ENCODE measurements around the gene MYRF.
A peak's percentile ranks its signal among the peaks of the same experiment; 100 is the strongest.

The MYRF gene

DNA sequence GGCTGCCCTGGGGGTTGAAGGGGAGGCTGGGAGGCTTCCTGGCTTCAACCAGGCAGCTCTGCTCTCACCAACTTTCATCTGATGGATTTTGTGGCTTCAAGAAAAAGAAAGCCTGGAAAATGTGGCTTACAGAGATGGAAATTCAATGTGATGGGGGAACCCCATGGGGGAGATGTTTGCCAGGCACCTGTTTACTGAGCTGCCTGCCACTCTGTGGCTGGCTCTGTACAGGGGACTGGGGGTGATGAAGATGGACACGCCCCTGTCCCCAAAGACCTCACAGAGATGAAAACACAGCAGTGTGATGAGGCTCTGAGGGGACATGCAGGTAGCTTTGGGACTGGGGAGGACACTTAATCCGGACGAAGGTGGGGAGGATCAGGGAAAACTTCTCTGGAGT is 29.9 kb downstream of the MYRF start:
- H3K27ac ChIP-seq: no peak overlapping the region
- no peak for TF ChIP-seq ZFX (IDR thresholded peaks at IDR 0.05)
- TF ChIP-seq, protein P1, sequence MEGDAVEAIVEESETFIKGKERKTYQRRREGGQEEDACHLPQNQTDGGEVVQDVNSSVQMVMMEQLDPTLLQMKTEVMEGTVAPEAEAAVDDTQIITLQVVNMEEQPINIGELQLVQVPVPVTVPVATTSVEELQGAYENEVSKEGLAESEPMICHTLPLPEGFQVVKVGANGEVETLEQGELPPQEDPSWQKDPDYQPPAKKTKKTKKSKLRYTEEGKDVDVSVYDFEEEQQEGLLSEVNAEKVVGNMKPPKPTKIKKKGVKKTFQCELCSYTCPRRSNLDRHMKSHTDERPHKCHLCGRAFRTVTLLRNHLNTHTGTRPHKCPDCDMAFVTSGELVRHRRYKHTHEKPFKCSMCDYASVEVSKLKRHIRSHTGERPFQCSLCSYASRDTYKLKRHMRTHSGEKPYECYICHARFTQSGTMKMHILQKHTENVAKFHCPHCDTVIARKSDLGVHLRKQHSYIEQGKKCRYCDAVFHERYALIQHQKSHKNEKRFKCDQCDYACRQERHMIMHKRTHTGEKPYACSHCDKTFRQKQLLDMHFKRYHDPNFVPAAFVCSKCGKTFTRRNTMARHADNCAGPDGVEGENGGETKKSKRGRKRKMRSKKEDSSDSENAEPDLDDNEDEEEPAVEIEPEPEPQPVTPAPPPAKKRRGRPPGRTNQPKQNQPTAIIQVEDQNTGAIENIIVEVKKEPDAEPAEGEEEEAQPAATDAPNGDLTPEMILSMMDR (conservative IDR thresholded peaks at IDR 0.05): no peak

DNA sequence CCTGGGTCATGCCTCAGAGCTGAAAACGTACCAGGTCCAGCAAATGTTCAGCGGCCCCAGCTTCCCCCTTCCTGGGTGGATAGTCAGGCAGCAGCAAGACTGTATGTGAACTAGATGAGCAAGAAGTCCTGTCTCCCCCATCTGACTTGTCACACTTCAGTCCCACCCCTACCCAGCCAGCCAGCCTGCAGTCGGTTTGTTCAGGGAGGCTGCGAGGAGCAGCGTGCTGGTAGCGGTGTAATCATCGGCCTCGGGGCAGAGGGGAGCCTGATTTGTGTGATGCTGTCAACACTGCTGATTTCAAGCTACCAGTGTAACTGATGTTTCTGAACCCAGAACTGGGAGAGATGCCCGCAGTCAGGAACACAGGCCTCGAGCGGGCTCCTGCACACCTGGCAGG is 30.4 kb downstream of the MYRF start:
- TF ChIP-seq ZFX (IDR thresholded peaks at IDR 0.05): no peak
- TF ChIP-seq, protein P1 (conservative IDR thresholded peaks at IDR 0.05): no peak
- H3K27ac ChIP-seq: no peak overlapping the region

DNA sequence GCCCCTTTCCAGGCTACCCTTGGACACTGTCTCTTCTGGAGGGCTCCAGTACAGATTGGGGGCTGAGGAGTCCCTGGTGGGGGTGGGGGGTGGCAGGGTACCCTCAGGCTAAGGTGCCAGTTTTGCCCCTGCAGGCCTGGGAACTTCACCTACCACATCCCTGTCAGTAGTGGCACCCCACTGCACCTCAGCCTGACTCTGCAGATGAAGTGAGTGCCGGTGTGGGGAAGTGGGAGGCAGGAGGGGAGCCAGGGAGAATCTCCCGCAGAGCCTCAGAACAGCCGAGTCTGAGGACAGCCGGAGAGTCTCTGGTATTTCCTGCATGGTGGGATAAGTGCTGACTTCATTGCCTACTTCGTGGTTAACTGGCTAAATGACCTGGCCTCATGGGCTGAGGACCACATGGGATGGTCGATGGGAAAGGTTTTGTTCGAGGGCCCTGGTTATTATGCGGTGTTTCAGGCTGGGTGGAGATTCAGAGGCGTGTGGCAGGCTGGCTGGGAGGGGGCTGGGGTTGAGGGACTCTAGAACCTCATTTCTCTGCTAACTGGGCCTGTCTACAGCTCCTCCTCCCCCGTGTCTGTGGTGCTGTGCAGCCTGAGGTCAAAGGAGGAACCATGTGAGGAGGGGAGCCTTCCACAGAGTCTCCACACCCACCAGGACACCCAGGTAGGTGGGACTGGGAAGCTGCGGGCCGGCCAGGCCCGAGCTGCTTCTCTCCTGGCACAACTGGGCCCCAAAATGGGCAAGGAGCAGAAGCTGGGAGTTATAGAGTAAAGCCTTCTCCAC is 31.5 kb downstream of the MYRF start:
- no peak overlapping the region for H3K27ac ChIP-seq
- no peak for TF ChIP-seq ZFX (IDR thresholded peaks at IDR 0.05)
- TF ChIP-seq, protein P1 (conservative IDR thresholded peaks at IDR 0.05): no peak

DNA sequence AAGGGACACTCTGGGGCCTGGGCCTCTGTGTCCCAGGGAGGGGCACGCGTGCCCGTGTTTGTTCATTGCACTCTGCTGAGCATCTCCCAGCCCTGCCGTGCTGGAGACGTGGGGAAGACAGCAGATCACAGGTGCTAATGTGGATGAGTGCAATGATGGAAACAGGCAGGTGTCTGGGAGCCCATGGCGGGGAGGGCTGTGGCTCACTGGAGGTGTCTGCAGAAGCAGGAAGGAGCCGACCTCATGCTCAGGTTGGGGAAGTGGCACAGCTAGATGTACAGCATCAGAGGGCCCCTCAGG is 32.0 kb downstream of the MYRF start:
- no peak overlapping the region for H3K27ac ChIP-seq
- TF ChIP-seq, protein P1 (conservative IDR thresholded peaks at IDR 0.05): no peak
- TF ChIP-seq ZFX (IDR thresholded peaks at IDR 0.05): no peak

DNA sequence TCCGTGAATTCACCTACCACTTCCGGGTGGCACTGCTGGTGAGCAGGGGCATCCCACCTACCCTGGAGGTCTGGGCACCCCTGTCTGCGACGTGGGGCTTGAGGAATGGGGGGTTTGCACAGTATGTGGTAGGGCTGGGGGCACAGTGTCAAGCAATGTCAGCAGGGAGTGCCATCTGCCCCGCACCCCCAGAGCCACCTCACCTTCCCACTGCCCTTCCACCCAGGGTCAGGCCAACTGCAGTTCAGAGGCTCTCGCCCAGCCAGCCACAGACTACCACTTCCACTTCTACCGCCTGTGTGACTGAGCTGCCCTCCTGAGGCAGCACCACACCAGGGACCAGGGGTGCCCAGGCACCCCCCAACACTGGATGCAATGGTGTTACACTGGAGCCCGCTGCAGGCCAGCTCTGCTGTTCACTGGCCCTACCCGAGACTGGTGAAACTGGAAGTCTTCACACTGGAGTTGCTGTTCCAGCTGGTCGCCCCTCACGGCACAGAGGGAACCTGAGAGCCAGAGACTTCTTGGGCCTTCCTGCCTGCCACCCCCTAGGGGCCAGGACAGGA is 33.5 kb downstream of the MYRF start:
- TF ChIP-seq, protein P1 (conservative IDR thresholded peaks at IDR 0.05): no peak
- no peak for TF ChIP-seq ZFX (IDR thresholded peaks at IDR 0.05)

DNA sequence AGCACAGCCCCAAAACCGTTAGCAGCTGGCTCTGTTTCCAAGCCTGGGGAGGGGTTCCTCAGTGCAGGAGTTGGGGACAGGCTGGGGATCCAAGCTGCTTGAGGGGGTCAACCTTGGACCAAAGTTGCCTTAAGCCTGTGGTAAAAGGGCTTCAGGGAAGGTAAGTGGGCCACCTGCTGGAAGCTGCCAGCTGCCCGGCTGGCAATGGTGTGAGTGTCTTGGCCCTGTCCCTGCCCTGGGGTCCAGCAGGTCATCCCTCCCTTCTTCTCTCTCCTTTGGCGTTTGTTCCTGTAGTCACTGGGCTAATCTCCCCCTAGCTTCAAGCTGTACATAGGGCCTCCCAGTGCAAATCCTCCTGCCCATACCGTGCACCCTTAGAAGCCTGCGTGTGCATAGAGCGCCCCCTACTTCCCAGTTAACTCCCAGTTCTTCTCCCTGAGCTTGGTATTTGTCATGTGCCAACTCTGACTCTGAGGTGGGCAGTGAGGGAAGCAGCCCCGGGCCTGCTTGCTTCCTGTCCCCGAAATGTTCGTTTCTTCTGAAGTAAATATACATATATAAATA is 35.6 kb downstream of the MYRF start:
- TF ChIP-seq, protein P1 (conservative IDR thresholded peaks at IDR 0.05): no peak; the same call in 1 of the 2 replicates
- TF ChIP-seq ZFX (IDR thresholded peaks at IDR 0.05): no peak
- no peak overlapping the region for H3K27ac ChIP-seq

More for the DNA sequence above, 33.5 kb downstream of the MYRF start:
- H3K27ac ChIP-seq: no peak overlapping the region

DNA sequence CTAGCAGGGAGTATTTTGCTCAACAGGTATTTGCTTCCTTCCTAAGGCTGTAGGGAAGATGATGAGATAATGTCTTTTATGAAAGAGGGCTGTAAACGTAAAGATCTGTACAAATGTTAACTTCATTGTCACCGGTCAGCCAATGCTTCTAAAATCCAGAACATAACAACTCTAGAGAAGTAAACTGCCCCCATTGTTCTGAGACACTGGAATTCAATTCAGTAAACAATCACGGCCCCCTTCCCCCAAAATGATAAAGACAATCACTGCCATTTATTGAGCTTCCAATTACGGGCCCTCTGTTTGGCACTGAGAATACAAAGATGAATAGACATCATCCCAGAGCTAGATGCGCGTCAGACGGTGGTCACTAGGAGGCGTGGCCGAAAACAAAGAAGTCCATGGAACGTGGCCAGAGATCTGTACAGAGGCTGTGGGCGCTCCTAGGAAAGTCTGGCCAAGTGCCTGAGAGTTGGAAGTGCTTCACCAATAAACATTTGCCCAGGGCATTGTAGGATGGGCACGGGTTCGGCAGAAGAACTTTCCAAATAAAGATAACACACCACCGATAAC is 39.4 kb downstream of the MYRF start:
- peak overlapping the region; percentile 97 for H3K27ac ChIP-seq
- TF ChIP-seq, protein P1 (conservative IDR thresholded peaks at IDR 0.05): no peak
- no peak for TF ChIP-seq ZFX (IDR thresholded peaks at IDR 0.05)

Data from C4-2B (cell line).